Parathyroid adenoma (tissue), 2 donors: ENCODE data around the gene TMEM138.

Experiments
- H2AFZ ChIP-seq: fragments of 300-600 bp; sonication (generic); one replicate; pipeline ENCODE4 v1.7.0; 2017; ENCODE audit warnings: antibody characterized with exemption, mild to moderate bottlenecking
- H3K27ac ChIP-seq: fragments of 300-600 bp; sonication (generic); one replicate; pipeline ENCODE4 v1.7.0; 2017
- H3K27me3 ChIP-seq: fragments of 300-600 bp; sonication (generic); one replicate; pipeline ENCODE4 v1.7.0; 2017; ENCODE audit warnings: low read length; ENCODE audit not compliant: control insufficient read depth, insufficient read depth
- H3K36me3 ChIP-seq: fragments of 300-600 bp; sonication (generic); one replicate; pipeline ENCODE4 v1.7.0; 2017; ENCODE audit warnings: low read length; ENCODE audit not compliant: control insufficient read depth, insufficient read depth
- H3K4me1 ChIP-seq: fragments of 300-600 bp; sonication (generic); one replicate; pipeline ENCODE4 v1.7.0; 2017; ENCODE audit warnings: control low read depth
- H3K4me2 ChIP-seq: fragments of 300-600 bp; sonication (generic); one replicate; pipeline ENCODE4 v1.7.0; 2017; ENCODE audit warnings: low read length
- H3K4me3 ChIP-seq: fragments of 300-600 bp; sonication (generic); one replicate; pipeline ENCODE4 v1.7.0; 2017; ENCODE audit warnings: low read depth, low read length
- H3K79me2 ChIP-seq: fragments of 300-600 bp; sonication (generic); one replicate; pipeline ENCODE4 v1.7.0; 2017; ENCODE audit warnings: control low read depth
- H3K9ac ChIP-seq: fragments of 300-600 bp; sonication (generic); one replicate; pipeline ENCODE4 v1.7.0; 2017; ENCODE audit warnings: mild to moderate bottlenecking
- H3K9me3 ChIP-seq: fragments of 300-600 bp; sonication (generic); one replicate; pipeline ENCODE4 v1.7.0; 2017; ENCODE audit warnings: low read length; ENCODE audit not compliant: control insufficient read depth
- CTCF ChIP-seq: fragments of 300-600 bp; sonication (generic); IDR thresholded peaks from one replicate; pipeline ENCODE4 v1.7.0; 2017; ENCODE audit warnings: antibody characterized with exemption, mild to moderate bottlenecking
- donor health status: primary hyperparathyroidism.

The TMEM138 gene

GRCh38 chr11:61390161-61390560, 28.0 kb downstream of the TMEM138 start:
- H3K9me3 ChIP-seq: no peaks in the 10 kb centered on the region
- no peaks in the 10 kb centered on the region for H3K36me3 ChIP-seq
- H3K9ac ChIP-seq: no peak overlapping the region
- H3K79me2 ChIP-seq: no peaks in the 10 kb centered on the region
- H3K4me3 ChIP-seq: no peak overlapping the region
- no peaks in the 10 kb centered on the region for H3K27me3 ChIP-seq
- no peak overlapping the region for H3K4me2 ChIP-seq
- no peak for TF ChIP-seq CTCF
- H2AFZ ChIP-seq: no peak overlapping the region
- H3K4me1 ChIP-seq: peaks cover 3% of the 10 kb centered on the region
- H3K27ac ChIP-seq: no peak overlapping the region

GRCh38 chr11:61392981-61393595, 30.9 kb downstream of the TMEM138 start:
- Histone ChIP-seq H3K27me3 (no peaks in the 10 kb centered on the region), H3K36me3 (no peaks in the 10 kb centered on the region), H3K4me2 (peak overlapping the region; percentile 64), H3K27ac (peak overlapping the region; percentile 84), H3K9ac (peak overlapping the region; percentile 19), H3K4me1 (peaks cover 3% of the 10 kb centered on the region), H3K79me2 (no peaks in the 10 kb centered on the region), H3K9me3 (no peaks in the 10 kb centered on the region), H2AFZ (peak overlapping the region; percentile 88), H3K4me3 (peak overlapping the region; percentile 69)
- no peak for TF ChIP-seq CTCF

GRCh38 chr11:61401173-61401572, 39.0 kb downstream of the TMEM138 start:
- no peaks in the 10 kb centered on the region for H3K79me2 ChIP-seq
- no peaks in the 10 kb centered on the region for H3K36me3 ChIP-seq
- no peak overlapping the region for H3K4me2 ChIP-seq
- H3K9ac ChIP-seq: no peak overlapping the region
- no peak overlapping the region for H3K27ac ChIP-seq
- no peak overlapping the region for H3K4me3 ChIP-seq
- TF ChIP-seq CTCF: no peak
- no peaks in the 10 kb centered on the region for H3K27me3 ChIP-seq
- H2AFZ ChIP-seq: no peak overlapping the region
- no peaks in the 10 kb centered on the region for H3K9me3 ChIP-seq
- no peaks in the 10 kb centered on the region for H3K4me1 ChIP-seq

GRCh38 chr11:61401573-61401972, 39.4 kb downstream of the TMEM138 start:
- Histone ChIP-seq H3K4me3 (no peak overlapping the region), H3K79me2 (no peaks in the 10 kb centered on the region), H3K9me3 (no peaks in the 10 kb centered on the region), H3K27me3 (no peaks in the 10 kb centered on the region), H2AFZ (no peak overlapping the region), H3K4me1 (no peaks in the 10 kb centered on the region), H3K4me2 (no peak overlapping the region), H3K27ac (no peak overlapping the region), H3K36me3 (no peaks in the 10 kb centered on the region), H3K9ac (no peak overlapping the region)
- TF ChIP-seq CTCF: no peak

- no peak overlapping the region for H3K9ac ChIP-seq
- H3K36me3 ChIP-seq: no peaks in the 10 kb centered on the region
Observed at GRCh38 chr11:61403658-61404057, 41.5 kb downstream of the TMEM138 start.

More at GRCh38 chr11:61403658-61404057, 41.5 kb downstream of the TMEM138 start:
- Histone ChIP-seq H3K4me3 (no peak overlapping the region), H3K27ac (no peak overlapping the region), H3K79me2 (no peaks in the 10 kb centered on the region), H3K27me3 (no peaks in the 10 kb centered on the region), H3K4me1 (no peaks in the 10 kb centered on the region), H3K4me2 (no peak overlapping the region), H2AFZ (no peak overlapping the region), H3K9me3 (no peaks in the 10 kb centered on the region)
- no peak for TF ChIP-seq CTCF
